ENCODE results near the gene DYRK4. TPM values are rescaled to one million over a fixed set of nuclear protein-coding genes. Genes with fewer than 3 reads are reported as not detected.

DYRK4 gene
- total and polyA plus RNA-seq, 2 of the 13 experiments (the other 11 are each of a cell fraction or from before 2014, with no cell fraction given): 29.4 to 40.2 TPM

- Histone ChIP-seq H3K9ac (ENCODE audit: insufficient read depth, low read depth, low read length) (no peak overlapping the region), H4K20me1 (ENCODE audit: insufficient read depth, low read length) (no peaks in the 10 kb centered on the region), H3K36me3 (replicated peaks in 1 of 2; ENCODE audit: control insufficient read depth in 1 of 2, insufficient read depth in 2 of 2, low read length in 2 of 2) (peaks cover 0 to 8% of the 10 kb centered on the region in 2 experiments), H3K4me3 (replicated peaks in 1 of 3; ENCODE audit: insufficient read depth in 1 of 3, low read depth in 2 of 3, low read length in 3 of 3) (no peak overlapping the region), H3K4me1 (ENCODE audit: insufficient read depth, low read length) (peaks cover 13% of the 10 kb centered on the region), H3K4me2 (ENCODE audit: low read depth, low read length) (no peak overlapping the region), H3K79me2 (ENCODE audit: insufficient read depth, low read length) (no peaks in the 10 kb centered on the region), H3K9me3 (ENCODE audit: low read length) (no peaks in the 10 kb centered on the region), H2AFZ (ENCODE audit: low read length) (no peak overlapping the region), H3K27me3 (ENCODE audit: control insufficient read depth in 1 of 2, insufficient read depth in 2 of 2, low read length in 2 of 2) (no peaks in the 10 kb centered on the region), H3K27ac (ENCODE audit: extremely low read length, insufficient read depth, low read length) (no peak overlapping the region)
- DNase-seq (ENCODE audit: low spot score) (no peak), FAIRE-seq (no peak), ATAC-seq (no peak)
- no TSS peak for BruUV-seq (replicated peaks)
- intact Hi-C loops (cut with micrococcal nuclease; ENCODE audit: unreplicated experiment) (no loop called here), in situ Hi-C loops (cut with HindIII; ENCODE audit: extremely low pct_ligation_motif_present, low pct_unique_long_range_greater_than_20kb) (no loop called here)
- TF ChIP-seq ZNF768 (CRISPR knock-in tag; IDR thresholded peaks at IDR 0.05) (no peak), CEBPB (IDR thresholded peaks at IDR 0.05; ENCODE audit: borderline replicate concordance, low read depth, low read length) (peak; percentile 18; the same call in 1 of the 2 replicates)
- ChIA-PET POLR2A (no interaction called here), CTCF (ENCODE audit: low intra/inter-chr PET ratio, low total read pairs) (no interaction called here)
- 98% methylated on average over 2 of the region's 2 CpGs for WGBS (ENCODE audit: low lambda C conversion rate)
Measured at GRCh38 chr12:4558171-4558570, 3.8 kb upstream of the DYRK4 start.

- intact Hi-C loops (cut with micrococcal nuclease; ENCODE audit: unreplicated experiment) (no loop called here), in situ Hi-C loops (cut with HindIII; ENCODE audit: extremely low pct_ligation_motif_present, low pct_unique_long_range_greater_than_20kb) (no loop called here)
- ATAC-seq: no peak
- Histone ChIP-seq H4K20me1 (ENCODE audit: insufficient read depth, low read length) (no peaks in the 10 kb centered on the region), H3K4me3 (replicated peaks in 1 of 3; ENCODE audit: insufficient read depth in 1 of 3, low read depth in 2 of 3, low read length in 3 of 3) (no peak overlapping the region), H3K9ac (ENCODE audit: insufficient read depth, low read depth, low read length) (no peak overlapping the region), H2AFZ (ENCODE audit: low read length) (no peak overlapping the region), H3K9me3 (ENCODE audit: low read length) (no peaks in the 10 kb centered on the region), H3K27me3 (ENCODE audit: control insufficient read depth in 1 of 2, insufficient read depth in 2 of 2, low read length in 2 of 2) (no peaks in the 10 kb centered on the region), H3K4me1 (ENCODE audit: insufficient read depth, low read length) (peaks cover 13% of the 10 kb centered on the region), H3K79me2 (ENCODE audit: insufficient read depth, low read length) (no peaks in the 10 kb centered on the region), H3K36me3 (replicated peaks in 1 of 2; ENCODE audit: control insufficient read depth in 1 of 2, insufficient read depth in 2 of 2, low read length in 2 of 2) (no peaks in the 10 kb centered on the region; a peak in 1 of 5 replicates), H3K27ac (ENCODE audit: extremely low read length, insufficient read depth, low read length) (no peak overlapping the region), H3K4me2 (ENCODE audit: low read depth, low read length) (no peak overlapping the region)
- DNase-seq (ENCODE audit: low spot score): no peak
- WGBS (ENCODE audit: low lambda C conversion rate): 16% methylated on average over 3 of the region's 3 CpGs
- BruUV-seq (replicated peaks): no TSS peak
- FAIRE-seq: no peak
- POLR2A ChIA-PET: no interaction called here
- CTCF ChIA-PET (ENCODE audit: low intra/inter-chr PET ratio, low total read pairs): no interaction called here
- no peak for TF ChIP-seq ZNF629 (CRISPR knock-in tag; conservative IDR thresholded peaks at IDR 0.05)
- no peak for TF ChIP-seq MBNL3 (CRISPR knock-in tag; conservative IDR thresholded peaks at IDR 0.05)
- TF ChIP-seq ZNF12 (CRISPR knock-in tag; IDR thresholded peaks at IDR 0.05): no peak
- no peak for TF ChIP-seq CREM (IDR thresholded peaks at IDR 0.05)
- TF ChIP-seq CREM (CRISPR knock-in tag; IDR thresholded peaks at IDR 0.05): no peak
- TF ChIP-seq IRF1 (CRISPR knock-in tag; IDR thresholded peaks at IDR 0.05; ENCODE audit: low read depth): no peak
- no peak for TF ChIP-seq HMG20B (CRISPR knock-in tag; conservative IDR thresholded peaks at IDR 0.05)
- TF ChIP-seq ZZZ3 (CRISPR knock-in tag; IDR thresholded peaks at IDR 0.05; ENCODE audit: borderline replicate concordance): no peak
- no peak for TF ChIP-seq ARNTL (CRISPR knock-in tag; IDR thresholded peaks at IDR 0.05)
- no peak for TF ChIP-seq DDIT3 (CRISPR knock-in tag; IDR thresholded peaks at IDR 0.05)
- TF ChIP-seq ZNF772 (CRISPR knock-in tag; IDR thresholded peaks at IDR 0.05): no peak
- TF ChIP-seq YY1 (IDR thresholded peaks at IDR 0.05; ENCODE audit: insufficient read depth, insufficient replicate concordance, low read depth, low read length): no peak
- no peak for TF ChIP-seq ETV5 (CRISPR knock-in tag; IDR thresholded peaks at IDR 0.05; ENCODE audit: borderline replicate concordance)
- TF ChIP-seq ZNF720 (CRISPR knock-in tag; IDR thresholded peaks at IDR 0.05): no peak
- no peak for TF ChIP-seq HMG20A (CRISPR knock-in tag; IDR thresholded peaks at IDR 0.05; ENCODE audit: borderline replicate concordance)
- no peak for TF ChIP-seq ZNF792 (CRISPR knock-in tag; IDR thresholded peaks at IDR 0.05)
- TF ChIP-seq DNMT3B (CRISPR knock-in tag; conservative IDR thresholded peaks at IDR 0.05): no peak
- no peak for TF ChIP-seq CENPT (CRISPR knock-in tag; IDR thresholded peaks at IDR 0.05; ENCODE audit: low read depth)
- no peak for TF ChIP-seq ZNF335 (CRISPR knock-in tag; IDR thresholded peaks at IDR 0.05)
- no peak for TF ChIP-seq ZFYVE20 (CRISPR knock-in tag; IDR thresholded peaks at IDR 0.05; ENCODE audit: borderline replicate concordance, low read depth)
Measured at GRCh38 chr12:4563336-4563735, 1.3 kb downstream of the DYRK4 start.
